ENCODE measurements around the gene NELL1.

DNA sequence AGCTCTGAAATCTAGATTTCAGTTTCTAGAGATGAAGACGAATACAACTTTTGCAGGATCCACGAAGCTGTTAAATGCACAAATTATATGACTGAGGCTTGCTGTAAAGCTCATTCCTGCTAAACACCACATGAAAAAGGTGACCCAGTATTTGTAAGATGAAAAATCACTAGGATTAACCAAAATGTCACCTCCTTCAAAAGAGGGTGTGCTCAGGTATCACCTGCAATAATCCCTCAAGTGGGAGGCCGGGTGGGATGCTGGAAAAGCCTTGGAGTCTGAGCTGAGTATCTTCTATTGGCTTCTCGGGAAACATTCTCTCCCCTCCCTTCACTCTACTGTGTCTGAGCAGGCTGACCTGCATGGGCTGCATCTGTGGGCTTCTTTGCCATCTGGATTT lies 195.8 kb downstream of the NELL1 start:
- no peak for TF ChIP-seq POLR2AphosphoS5 (IDR thresholded peaks at IDR 0.05; ENCODE audit: low read depth, low read length)
- TF ChIP-seq, protein P1, sequence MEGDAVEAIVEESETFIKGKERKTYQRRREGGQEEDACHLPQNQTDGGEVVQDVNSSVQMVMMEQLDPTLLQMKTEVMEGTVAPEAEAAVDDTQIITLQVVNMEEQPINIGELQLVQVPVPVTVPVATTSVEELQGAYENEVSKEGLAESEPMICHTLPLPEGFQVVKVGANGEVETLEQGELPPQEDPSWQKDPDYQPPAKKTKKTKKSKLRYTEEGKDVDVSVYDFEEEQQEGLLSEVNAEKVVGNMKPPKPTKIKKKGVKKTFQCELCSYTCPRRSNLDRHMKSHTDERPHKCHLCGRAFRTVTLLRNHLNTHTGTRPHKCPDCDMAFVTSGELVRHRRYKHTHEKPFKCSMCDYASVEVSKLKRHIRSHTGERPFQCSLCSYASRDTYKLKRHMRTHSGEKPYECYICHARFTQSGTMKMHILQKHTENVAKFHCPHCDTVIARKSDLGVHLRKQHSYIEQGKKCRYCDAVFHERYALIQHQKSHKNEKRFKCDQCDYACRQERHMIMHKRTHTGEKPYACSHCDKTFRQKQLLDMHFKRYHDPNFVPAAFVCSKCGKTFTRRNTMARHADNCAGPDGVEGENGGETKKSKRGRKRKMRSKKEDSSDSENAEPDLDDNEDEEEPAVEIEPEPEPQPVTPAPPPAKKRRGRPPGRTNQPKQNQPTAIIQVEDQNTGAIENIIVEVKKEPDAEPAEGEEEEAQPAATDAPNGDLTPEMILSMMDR (IDR thresholded peaks at IDR 0.05): no peak
- TF ChIP-seq, protein P2, sequence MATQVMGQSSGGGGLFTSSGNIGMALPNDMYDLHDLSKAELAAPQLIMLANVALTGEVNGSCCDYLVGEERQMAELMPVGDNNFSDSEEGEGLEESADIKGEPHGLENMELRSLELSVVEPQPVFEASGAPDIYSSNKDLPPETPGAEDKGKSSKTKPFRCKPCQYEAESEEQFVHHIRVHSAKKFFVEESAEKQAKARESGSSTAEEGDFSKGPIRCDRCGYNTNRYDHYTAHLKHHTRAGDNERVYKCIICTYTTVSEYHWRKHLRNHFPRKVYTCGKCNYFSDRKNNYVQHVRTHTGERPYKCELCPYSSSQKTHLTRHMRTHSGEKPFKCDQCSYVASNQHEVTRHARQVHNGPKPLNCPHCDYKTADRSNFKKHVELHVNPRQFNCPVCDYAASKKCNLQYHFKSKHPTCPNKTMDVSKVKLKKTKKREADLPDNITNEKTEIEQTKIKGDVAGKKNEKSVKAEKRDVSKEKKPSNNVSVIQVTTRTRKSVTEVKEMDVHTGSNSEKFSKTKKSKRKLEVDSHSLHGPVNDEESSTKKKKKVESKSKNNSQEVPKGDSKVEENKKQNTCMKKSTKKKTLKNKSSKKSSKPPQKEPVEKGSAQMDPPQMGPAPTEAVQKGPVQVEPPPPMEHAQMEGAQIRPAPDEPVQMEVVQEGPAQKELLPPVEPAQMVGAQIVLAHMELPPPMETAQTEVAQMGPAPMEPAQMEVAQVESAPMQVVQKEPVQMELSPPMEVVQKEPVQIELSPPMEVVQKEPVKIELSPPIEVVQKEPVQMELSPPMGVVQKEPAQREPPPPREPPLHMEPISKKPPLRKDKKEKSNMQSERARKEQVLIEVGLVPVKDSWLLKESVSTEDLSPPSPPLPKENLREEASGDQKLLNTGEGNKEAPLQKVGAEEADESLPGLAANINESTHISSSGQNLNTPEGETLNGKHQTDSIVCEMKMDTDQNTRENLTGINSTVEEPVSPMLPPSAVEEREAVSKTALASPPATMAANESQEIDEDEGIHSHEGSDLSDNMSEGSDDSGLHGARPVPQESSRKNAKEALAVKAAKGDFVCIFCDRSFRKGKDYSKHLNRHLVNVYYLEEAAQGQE (IDR thresholded peaks at IDR 0.05; ENCODE audit: insufficient read depth in 1 of 2, low read depth in 2 of 2, low read length in 1 of 2): no peak
